Stimulated activated CD8-positive, alpha-beta memory T cell treated with anti-CD3 and anti-CD28 coated beads, Interleukin-12 subunit alpha, Interleukin-12 subunit beta, amount 100 ng/mL, for 24 hours (primary cell): ENCODE results near the gene CAMK1D.
"Not testable (repeated sequence)": the region's sequence is repeated elsewhere in the genome, so short reads cannot be mapped to it uniquely, and the experiment has no call there.

Source experiments
- DNase-seq: peaks from one replicate; pipeline ENCODE4 v3.0.0-alpha.2; 2020; ENCODE audit errors: extremely low read depth

CAMK1D gene

GRCh38 chr10:12340371-12340770 lies 9.0 kb upstream of the CAMK1D start:
- no peak for DNase-seq

GRCh38 chr10:12340937-12341336 lies 8.4 kb upstream of the CAMK1D start:
- DNase-seq = no peak

GRCh38 chr10:12341526-12341925 lies 7.8 kb upstream of the CAMK1D start:
- no peak for DNase-seq

- DNase-seq = no peak
Observed at GRCh38 chr10:12344375-12345110, 4.8 kb upstream of the CAMK1D start.

- no peak for DNase-seq
Observed at GRCh38 chr10:12346707-12347106, 2.6 kb upstream of the CAMK1D start.

GRCh38 chr10:12348294-12348869 lies 965 bp upstream of the CAMK1D start:
- DNase-seq = no peak

DNA sequence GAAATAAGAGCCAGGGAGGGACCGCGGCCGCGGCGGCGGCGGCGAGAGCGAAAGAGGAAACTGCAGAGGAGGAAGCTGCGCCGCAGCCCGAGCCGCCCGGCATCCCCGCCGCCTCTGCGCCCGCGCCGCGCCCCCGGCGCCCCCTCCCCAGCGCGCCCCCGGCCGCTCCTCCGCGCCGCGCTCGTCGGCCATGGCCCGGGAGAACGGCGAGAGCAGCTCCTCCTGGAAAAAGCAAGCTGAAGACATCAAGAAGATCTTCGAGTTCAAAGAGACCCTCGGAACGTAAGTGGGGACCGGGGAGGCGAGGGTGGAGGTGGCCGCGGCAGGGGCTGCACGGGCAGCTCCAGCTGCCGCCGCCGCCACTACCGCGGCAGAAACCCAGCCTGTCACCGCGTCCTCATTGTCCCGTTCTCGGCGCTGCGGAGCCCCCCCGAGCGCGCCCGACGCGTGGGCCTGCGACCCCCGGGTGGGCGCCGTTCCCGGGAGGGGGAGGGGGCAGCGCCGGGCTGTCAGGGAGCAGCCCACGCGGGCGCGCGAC lies 351 bp downstream of the CAMK1D start:
- no peak for DNase-seq

DNA sequence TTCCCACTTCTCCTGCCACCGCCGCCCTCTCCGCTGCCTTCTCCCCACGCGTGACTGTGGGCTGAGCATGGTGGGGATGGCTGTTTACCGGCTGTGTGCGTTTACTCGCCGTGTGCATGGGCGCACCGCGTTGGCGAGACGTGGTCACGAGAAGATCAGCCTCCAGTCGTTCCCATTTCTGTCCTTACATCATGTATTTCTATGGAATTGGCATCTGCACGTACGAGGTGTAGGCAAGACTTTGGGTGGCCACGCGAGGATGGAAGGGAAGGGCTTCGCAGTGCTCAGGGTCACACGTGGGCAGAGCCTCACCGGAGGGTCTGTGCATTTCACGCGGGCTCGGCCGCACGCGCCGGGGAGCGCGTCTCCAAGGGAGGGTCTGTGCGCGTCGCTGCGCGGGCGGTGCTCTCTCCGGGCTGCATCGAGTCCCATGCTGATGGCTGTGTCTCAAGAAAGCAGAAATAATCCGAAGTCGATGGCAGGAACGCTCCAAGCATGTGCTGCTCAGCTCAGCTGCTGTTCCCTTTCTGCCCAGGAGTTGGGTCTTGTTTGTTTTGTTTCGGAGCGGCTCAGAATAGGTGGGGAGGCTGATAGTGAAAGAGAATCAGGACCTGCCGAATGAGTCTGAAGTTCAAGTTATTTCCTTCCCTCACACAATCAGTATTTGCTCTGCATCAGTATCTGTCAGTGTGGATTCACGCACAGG lies 973 bp downstream of the CAMK1D start:
- DNase-seq = no peak

DNA sequence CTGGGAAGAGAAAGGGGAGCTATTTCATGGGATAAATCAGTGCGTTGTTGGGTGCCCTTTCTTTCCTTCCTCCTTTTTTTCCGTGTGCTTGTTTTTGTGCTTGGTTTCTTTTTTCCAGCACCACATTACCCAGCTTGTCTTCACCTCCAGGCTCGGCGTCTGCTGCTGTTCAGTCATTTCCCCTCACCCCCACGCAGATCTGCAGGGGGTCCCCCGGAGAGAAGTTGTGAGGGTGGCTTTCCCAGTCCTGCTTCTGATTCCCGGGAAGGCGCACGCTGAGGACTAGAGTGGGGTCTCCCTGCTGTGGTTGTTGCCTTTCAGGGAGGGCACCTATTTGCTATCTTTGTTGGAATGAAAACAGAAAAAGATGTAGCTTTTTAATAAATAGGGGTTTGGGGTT lies 1.6 kb downstream of the CAMK1D start:
- no peak for DNase-seq

DNA sequence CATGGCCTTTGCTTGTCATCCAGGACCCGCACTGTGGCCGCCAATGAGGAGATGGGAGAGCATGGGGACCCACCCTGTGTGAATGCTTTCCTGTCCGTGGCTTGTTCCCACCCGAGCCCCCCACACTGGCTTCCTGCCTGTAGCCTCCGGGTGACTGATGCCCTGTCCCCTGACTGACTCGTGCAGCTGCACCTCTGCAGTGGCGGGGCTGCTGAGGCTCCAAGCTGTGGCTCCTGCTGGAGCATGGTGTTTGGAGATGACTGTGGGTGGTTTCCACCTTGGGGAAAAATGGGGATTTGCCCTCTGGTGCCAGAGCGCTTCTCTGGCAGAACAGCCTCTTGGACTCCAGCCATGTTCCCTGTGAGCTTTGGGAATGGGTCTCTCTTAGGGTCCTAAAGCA lies 2.1 kb downstream of the CAMK1D start:
- no peak for DNase-seq

DNA sequence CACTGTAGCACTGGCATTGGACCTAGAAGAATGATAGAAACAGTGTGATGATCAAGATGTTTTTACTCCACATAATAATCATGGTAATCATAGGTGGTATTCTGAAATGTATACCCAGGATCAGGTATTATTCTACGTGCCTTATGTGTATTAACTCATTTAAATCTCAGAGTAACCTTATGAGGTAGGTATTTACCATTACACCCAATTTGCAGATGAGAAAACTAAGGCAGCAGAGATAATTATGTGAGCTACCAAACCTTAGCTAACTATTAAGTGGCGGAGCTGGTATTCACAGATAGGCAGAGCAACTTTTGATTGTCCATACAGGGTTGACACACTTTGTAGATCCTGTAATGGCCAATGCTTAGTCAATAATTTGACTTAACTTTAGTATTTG lies 2.5 kb downstream of the CAMK1D start:
- no peak for DNase-seq

DNA sequence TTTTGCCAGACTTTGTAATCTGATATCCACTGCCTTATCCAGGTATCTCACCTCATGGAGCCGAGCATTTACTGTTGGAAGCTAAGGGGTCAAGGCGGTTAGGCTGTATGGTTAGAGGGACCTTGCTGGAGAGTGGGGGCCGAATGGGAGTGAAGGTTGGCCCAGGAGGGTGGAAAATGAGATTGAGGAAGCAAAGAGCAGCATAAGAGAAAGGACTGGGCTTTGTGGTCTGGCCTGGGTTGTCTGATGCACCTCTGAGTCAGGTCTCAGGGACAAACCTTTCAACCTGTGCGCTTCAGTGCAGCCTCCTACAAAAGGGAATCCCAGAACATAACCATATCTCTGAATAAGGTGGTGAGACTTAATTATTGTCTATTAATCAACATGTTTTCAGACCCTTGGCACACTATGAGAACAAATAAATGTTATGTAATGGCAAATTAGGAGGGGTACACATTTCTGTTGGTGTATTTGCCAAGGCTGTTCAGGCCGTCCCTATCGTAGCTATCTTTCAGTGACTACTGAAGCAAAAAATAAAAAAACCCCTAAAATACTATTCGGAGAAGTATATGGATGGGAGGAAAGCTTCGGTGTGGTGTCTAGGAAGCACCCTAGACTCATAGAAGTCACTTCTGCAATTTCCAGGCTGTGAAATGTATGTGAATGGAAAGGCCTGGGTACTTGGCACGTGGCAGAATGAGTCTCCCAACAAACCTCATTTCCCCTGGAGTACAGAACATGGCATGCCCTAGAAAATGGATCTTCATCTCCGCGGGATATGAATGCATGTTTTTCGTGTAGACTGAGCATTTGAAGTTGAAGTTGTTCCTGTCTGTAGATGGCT lies 4.3 kb downstream of the CAMK1D start:
- DNase-seq = no peak

GRCh38 chr10:12354696-12355095 lies 5.3 kb downstream of the CAMK1D start:
- not testable (repeated sequence) for DNase-seq

DNA sequence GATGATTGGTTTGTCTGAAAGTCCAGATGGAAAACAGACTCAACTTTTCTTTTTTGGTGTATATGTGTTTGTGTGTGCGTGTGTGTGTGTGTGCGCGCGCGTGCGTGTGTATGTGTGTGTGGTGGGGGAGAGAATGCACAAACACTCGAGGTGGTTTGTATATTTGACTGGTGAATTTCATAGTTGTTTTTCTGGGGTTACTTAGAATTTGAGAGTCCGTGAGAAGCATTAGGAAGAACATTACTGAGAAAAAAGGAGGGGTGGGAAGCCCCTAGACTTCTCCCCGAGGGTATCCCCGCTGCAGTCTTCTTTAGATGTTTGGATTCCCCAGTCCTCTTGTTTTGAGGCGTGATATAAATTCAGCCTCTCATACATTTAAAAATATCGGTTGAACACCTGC lies 6.0 kb downstream of the CAMK1D start:
- no peak for DNase-seq

GRCh38 chr10:12357525-12358151 lies 8.3 kb downstream of the CAMK1D start:
- DNase-seq = no peak

DNA sequence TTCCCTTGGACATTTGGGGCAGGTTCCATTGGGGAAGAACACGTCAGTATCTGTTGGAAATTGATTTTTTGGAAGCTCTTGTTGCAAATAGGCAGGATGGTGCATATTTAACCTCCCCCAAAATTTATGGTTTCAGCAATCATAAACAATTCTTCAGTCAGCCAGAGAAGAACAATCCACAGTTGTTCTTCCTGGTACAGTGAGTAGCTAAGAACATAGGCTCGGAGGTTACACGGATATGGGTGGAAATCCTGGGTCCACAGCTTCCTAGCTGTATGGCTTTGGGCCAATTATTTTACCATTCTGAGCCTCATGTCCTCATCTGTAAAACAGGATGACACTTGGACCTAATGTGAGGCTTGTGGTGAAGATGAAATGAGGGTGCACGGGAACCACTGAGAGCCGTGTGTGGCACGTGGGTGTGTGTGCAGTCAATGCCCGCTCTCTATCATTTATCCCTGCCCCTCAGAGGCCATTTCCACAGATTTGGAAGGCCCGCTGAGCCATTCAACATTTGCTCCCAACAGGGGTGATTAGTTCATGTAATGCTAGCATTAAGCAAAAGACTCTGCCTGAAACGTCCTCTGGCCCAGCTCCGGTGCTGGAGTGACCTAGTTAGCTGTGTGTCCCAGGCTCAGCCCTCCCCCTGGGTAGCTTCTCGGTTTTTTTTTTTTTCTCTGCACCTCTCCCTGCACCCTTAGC lies 9.7 kb downstream of the CAMK1D start:
- no peak for DNase-seq

DNA sequence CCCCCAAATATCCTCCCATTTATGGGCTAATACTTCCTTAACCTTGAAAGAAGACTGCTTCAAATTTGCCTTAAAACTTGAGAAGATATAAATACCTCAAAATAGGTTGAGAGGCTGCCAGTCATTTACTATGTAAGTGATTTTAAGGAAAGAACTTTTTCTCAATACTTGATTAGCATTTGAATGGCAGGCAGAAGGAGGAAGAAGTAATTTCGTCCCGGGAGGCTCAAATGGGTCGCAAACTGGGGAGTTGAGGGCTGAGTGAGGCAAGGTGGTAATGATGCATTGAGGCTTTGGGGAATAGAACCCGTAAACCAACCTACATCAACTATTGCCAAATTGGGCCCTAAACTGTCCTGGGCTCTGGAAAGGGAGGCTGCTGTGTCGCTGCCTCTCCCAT lies 11.1 kb downstream of the CAMK1D start:
- no peak for DNase-seq

DNA sequence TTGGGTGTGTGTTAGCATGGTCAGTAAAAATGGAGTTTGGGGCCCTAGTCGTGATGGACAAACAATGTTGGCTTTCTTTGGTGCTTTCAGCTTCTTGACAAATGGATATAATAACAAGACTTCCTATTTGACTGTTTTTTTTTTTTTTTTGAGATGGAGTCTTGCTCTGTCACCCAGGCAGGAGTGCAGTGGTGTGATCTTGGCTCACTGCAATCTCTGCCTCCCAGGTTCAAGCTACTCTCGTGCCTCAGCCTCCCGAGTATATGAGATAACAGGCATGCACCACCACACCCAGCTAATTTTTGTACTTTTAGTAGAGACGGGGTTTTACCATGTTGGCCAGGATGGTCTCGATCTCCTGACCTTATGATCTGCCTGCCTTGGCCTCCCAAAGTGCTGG lies 11.8 kb downstream of the CAMK1D start:
- not testable (repeated sequence) for DNase-seq

DNA sequence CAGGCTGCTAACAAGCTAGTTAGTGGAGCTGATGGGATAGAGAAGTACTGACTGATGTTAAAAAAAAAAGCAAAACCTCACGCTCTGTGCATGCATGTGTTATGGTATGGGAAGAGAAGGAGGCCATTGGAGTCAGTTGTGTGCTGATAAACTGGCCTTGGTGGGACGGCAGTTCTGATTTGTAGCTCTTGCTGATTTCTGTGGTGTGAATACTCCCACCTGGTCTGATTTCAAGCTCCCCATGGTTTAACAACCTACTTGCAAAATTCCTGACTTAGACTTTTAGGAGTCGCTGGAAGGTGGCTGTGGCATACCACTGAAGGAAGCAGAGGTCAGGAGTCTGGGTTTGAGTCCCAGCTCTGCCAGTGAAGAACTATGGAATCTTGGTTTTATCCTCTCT lies 15.2 kb downstream of the CAMK1D start:
- DNase-seq = no peak

- no peak for DNase-seq
Observed at GRCh38 chr10:12367272-12367671, 17.9 kb downstream of the CAMK1D start.

GRCh38 chr10:12369982-12370381 lies 20.6 kb downstream of the CAMK1D start:
- DNase-seq = no peak
